ENCODE data around the gene NRG3. TPM values are rescaled to one million over a fixed set of nuclear protein-coding genes. Genes with fewer than 3 reads are reported as not detected.

The NRG3 gene
- total and polyA plus RNA-seq, 2 of the 4 experiments (the other 2 are of a cell fraction) = not detected

DNA sequence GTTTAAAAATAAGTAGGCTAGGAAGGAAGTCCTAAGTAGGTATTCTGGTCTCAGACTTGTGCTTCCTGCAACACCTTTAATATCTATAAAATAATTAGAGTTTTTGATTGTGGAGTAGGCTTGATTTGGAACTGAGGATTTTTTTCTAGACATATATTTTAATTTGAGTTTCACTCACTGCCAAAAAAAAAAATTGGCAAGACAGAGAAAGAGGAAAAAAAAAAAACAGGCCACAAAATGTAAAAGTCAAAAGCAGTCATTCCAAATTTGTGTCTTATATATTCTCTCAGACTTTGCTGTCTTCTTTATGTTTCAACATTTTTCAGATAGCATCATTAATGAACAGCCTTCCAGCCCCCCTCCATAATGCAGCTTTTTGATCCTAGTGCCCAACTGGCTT, 346.1 kb downstream of the NRG3 start:
- no TSS peak for BruUV-seq (replicated peaks)
- H4K20me1 ChIP-seq (ENCODE audit: insufficient read depth, low read length) = no peaks in the 10 kb centered on the region
- H3K9me1 ChIP-seq (ENCODE audit: insufficient read depth, low read length) = no peaks in the 10 kb centered on the region
- TF ChIP-seq, protein P1, sequence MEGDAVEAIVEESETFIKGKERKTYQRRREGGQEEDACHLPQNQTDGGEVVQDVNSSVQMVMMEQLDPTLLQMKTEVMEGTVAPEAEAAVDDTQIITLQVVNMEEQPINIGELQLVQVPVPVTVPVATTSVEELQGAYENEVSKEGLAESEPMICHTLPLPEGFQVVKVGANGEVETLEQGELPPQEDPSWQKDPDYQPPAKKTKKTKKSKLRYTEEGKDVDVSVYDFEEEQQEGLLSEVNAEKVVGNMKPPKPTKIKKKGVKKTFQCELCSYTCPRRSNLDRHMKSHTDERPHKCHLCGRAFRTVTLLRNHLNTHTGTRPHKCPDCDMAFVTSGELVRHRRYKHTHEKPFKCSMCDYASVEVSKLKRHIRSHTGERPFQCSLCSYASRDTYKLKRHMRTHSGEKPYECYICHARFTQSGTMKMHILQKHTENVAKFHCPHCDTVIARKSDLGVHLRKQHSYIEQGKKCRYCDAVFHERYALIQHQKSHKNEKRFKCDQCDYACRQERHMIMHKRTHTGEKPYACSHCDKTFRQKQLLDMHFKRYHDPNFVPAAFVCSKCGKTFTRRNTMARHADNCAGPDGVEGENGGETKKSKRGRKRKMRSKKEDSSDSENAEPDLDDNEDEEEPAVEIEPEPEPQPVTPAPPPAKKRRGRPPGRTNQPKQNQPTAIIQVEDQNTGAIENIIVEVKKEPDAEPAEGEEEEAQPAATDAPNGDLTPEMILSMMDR (conservative IDR thresholded peaks at IDR 0.05; ENCODE audit: low read depth, low read length) = no peak
- TF ChIP-seq POLR2A (IDR thresholded peaks at IDR 0.05; ENCODE audit: low read depth, low read length) (no peak), NFE2L2 (IDR thresholded peaks at IDR 0.05; ENCODE audit: low read depth, low read length) (no peak), RAD21 (IDR thresholded peaks at IDR 0.05; ENCODE audit: low read length) (no peak), MAFK (IDR thresholded peaks at IDR 0.05; ENCODE audit: low read depth, low read length) (no peak), MAZ (IDR thresholded peaks at IDR 0.05; ENCODE audit: borderline replicate concordance, low read depth, low read length) (no peak), FOS (IDR thresholded peaks at IDR 0.05; ENCODE audit: low read depth, low read length) (no peak), RCOR1 (IDR thresholded peaks at IDR 0.05; ENCODE audit: insufficient replicate concordance, low read length) (no peak), RFX5 (IDR thresholded peaks at IDR 0.05; ENCODE audit: low read depth, low read length) (no peak), CHD1 (IDR thresholded peaks at IDR 0.05; ENCODE audit: low read depth, low read length) (no peak), BHLHE40 (IDR thresholded peaks at IDR 0.05; ENCODE audit: low read depth, low read length) (no peak), SMC3 (IDR thresholded peaks at IDR 0.05; ENCODE audit: low read depth, low read length) (no peak), CEBPB (IDR thresholded peaks at IDR 0.05; ENCODE audit: low read depth, low read length) (no peak), MXI1 (IDR thresholded peaks at IDR 0.05; ENCODE audit: borderline replicate concordance, low read depth, low read length) (no peak)
- TF ChIP-seq, protein P2, sequence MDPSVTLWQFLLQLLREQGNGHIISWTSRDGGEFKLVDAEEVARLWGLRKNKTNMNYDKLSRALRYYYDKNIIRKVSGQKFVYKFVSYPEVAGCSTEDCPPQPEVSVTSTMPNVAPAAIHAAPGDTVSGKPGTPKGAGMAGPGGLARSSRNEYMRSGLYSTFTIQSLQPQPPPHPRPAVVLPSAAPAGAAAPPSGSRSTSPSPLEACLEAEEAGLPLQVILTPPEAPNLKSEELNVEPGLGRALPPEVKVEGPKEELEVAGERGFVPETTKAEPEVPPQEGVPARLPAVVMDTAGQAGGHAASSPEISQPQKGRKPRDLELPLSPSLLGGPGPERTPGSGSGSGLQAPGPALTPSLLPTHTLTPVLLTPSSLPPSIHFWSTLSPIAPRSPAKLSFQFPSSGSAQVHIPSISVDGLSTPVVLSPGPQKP (IDR thresholded peaks at IDR 0.05; ENCODE audit: borderline replicate concordance, low read depth, low read length) = no peak
- TF ChIP-seq, protein P3, sequence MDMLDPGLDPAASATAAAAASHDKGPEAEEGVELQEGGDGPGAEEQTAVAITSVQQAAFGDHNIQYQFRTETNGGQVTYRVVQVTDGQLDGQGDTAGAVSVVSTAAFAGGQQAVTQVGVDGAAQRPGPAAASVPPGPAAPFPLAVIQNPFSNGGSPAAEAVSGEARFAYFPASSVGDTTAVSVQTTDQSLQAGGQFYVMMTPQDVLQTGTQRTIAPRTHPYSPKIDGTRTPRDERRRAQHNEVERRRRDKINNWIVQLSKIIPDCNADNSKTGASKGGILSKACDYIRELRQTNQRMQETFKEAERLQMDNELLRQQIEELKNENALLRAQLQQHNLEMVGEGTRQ (IDR thresholded peaks at IDR 0.05; ENCODE audit: low read depth, low read length) = no peak
- H2BK5ac ChIP-seq (ENCODE audit: low read depth, low read length, poor library complexity, severe bottlenecking) = no peak overlapping the region
- DNase-seq (no peak), ATAC-seq (ENCODE audit: low read depth) (no peak)
- H3K79me1 ChIP-seq (ENCODE audit: low read depth in 1 of 2, low read length in 2 of 2) = no peaks in the 10 kb centered on the region
- H4K91ac ChIP-seq (ENCODE audit: insufficient read depth, low read depth, low read length) = no peak overlapping the region
- intact Hi-C loops (cut with micrococcal nuclease) = no loop called here
- ChIA-PET POLR2A (ENCODE audit: unreplicated experiment) (no interaction called here), CTCF (no interaction called here)
- H2BK120ac ChIP-seq (ENCODE audit: low read depth, low read length) = no peak overlapping the region
- no peak overlapping the region for H2BK15ac ChIP-seq (ENCODE audit: low read depth, low read length)
- dilution Hi-C loops (cut with HindIII; ENCODE audit: low sequenced_read_pairs, unreplicated experiment) = no loop called here
- no peak overlapping the region for H3K4ac ChIP-seq (ENCODE audit: low read depth, low read length)
- no peak overlapping the region for H3K56ac ChIP-seq (ENCODE audit: extremely low read depth, insufficient read depth, low read length)
- H3K27ac ChIP-seq (ENCODE audit: insufficient read depth, low read length) = no peak overlapping the region
- no peak overlapping the region for H3K14ac ChIP-seq (replicated peaks; ENCODE audit: low read depth, low read length)
- no peaks in the 10 kb centered on the region for H3K4me1 ChIP-seq (ENCODE audit: control insufficient read depth, insufficient read depth, low read length)
- peaks cover 4% of the 10 kb centered on the region; the same call in 1 of the 2 replicates for H3K9me3 ChIP-seq (ENCODE audit: control insufficient read depth, insufficient read depth, low read length)
- H2AK9ac ChIP-seq (replicated peaks; ENCODE audit: low read depth, low read length, poor library complexity) = no peak overlapping the region
- H4K5ac ChIP-seq (ENCODE audit: low read depth, low read length) = no peak overlapping the region
- no peak overlapping the region for H4K8ac ChIP-seq (ENCODE audit: low read depth in 2 of 2, low read length in 2 of 2)
- no peak overlapping the region for H2BK20ac ChIP-seq (ENCODE audit: low read depth, low read length)
- H3K9ac ChIP-seq (ENCODE audit: low read depth, low read length) = no peak overlapping the region
- H2AK5ac ChIP-seq (ENCODE audit: low read depth, low read length) = no peak overlapping the region
- H3K36me3 ChIP-seq (ENCODE audit: control insufficient read depth, insufficient read depth, low read length) = no peaks in the 10 kb centered on the region
- in situ Hi-C loops (cut with MboI; ENCODE audit: low sequenced_read_pairs) = no loop called here
- H3K4me2 ChIP-seq (ENCODE audit: low read depth, low read length) = no peak overlapping the region
- H3K18ac ChIP-seq (ENCODE audit: low read depth, low read length) = no peak overlapping the region
- H3K23ac ChIP-seq (ENCODE audit: low read depth, low read length) = no peak overlapping the region
- no peaks in the 10 kb centered on the region for H3K27me3 ChIP-seq (ENCODE audit: control insufficient read depth, insufficient read depth, low read length)
- H2AFZ ChIP-seq (replicated peaks; ENCODE audit: low read length, poor library complexity) = no peak overlapping the region
- H3K4me3 ChIP-seq (ENCODE audit: insufficient read depth, low read depth, low read length) = no peak overlapping the region

Data from IMR-90 (cell line).